SK-N-MC (cell line): Measurements from ENCODE around the gene ZNF80.

ENCODE experiments used
- EZH2 ChIP-seq: fragments of 200-600 bp; sonication (generic); IDR thresholded peaks from one replicate; pipeline ENCODE4 v1.6.1; 2017; ENCODE audit warnings: antibody characterized with exemption
- FOXP2 ChIP-seq: optimal IDR thresholded peaks from 2 replicates; pipeline ENCODE3; 2011; ENCODE audit warnings: mild to moderate bottlenecking, moderate library complexity; ENCODE audit not compliant: insufficient read depth; ENCODE audit errors: extremely low read length, control extremely low read depth
- POLR2AphosphoS5 ChIP-seq: IDR thresholded peaks from 2 replicates; pipeline ENCODE4 v1.6.1; 2012; ENCODE audit warnings: mild to moderate bottlenecking, low read depth, low read length, borderline replicate concordance

GRCh38 chr3:114217266-114217665 lies 20.1 kb downstream of the ZNF80 start:
- TF ChIP-seq FOXP2 (no peak), POLR2AphosphoS5 (no peak), EZH2 (no peak)
